RPMI8226 (cell line): ENCODE measurements around the gene OLIG3.

Experiments used
- DNase-seq: peaks from one replicate; pipeline ENCODE4 v3.0.0-alpha.2; 2015

Gene OLIG3

DNA sequence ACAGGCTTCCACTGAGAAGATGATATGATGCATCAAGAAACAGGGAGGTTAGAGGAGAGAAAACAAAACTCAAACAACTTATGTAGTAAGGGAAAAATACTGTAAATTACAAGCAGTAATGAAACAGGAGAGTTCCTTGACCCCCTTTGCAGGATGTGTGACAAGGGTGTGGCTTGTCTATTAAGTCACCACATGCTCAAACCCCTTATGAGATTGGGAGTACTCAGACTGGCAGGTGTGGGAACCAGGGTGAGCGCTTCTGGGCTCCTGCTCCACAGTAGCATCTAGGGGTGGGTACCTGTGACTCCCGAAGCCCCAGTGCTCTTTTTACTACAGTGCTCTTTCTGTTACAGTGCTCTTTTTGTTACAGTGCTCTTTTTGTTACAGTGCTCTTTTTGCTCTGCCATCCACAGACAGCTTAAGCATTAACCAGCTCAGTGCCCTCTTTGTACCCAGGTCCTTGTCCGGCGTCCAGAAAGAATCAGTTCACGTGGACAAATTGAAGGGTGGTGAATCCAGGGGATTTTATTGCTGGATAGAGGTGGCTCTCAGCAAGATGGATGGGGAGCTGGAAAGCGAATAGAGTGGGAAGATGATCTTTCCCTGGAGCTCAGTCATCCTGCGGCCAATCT lies 28.7 kb downstream of the OLIG3 start:
- DNase-seq = no peak

DNA sequence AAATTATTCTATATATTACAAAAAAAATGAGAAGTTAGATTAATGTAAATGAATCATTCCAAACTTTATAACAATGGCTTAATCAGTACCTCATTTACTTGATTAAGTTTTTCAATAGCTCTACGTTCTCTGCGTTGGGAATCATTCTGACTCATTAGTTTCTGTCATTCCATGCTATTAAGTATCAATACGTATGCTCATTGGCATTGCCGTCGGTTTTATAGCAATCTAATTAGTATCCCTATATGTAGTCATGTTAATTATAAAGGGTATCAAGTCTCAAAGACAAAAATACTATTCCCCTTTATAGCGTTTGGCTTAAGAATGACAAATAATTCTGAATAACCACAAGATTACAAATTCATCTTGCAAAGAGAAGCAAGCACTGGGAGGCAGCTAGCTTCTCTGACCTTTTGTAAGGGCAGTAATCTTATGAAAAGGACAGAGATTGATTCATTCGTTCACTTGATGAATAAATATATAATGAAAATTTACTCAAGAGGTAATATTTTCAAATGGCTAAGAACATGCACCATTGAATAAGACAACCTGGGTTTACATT lies 41.8 kb downstream of the OLIG3 start:
- DNase-seq = no peak

DNA sequence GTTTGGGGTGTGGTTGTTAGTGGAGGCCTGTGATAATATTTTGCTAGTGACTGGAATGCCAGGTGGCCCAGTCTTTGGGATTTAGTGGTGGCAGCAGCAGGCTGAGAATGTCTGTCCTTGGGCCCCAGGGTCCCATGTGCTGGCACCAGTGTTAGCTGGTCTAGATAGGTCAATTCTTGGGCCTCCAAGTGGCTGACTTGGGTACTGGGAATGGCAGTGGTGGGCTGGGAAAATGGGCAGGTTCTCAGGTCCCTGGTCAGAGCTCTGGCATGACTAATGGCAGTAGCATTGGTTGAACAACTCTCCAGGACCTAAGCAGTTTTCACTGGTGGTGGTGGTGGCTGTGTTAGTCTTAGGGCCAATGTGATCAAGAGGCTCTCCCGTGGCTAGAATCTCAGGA lies 50.3 kb downstream of the OLIG3 start:
- DNase-seq = no peak
